HepG2 (cell line): ENCODE results near the gene KANK4.

ENCODE experiments used
- CREB1 ChIP-seq, 2 experiments: fragments of 450-650 bp in 1 of 2; IDR thresholded peaks; 2 replicates each; pipeline ENCODE4 v1.6.1; 2016 to 2017; ENCODE audit warnings: control low read depth in 1 of 2, mild to moderate bottlenecking in 1 of 2, missing compliant biosample characterization in 1 of 2, missing genetic modification characterization in 1 of 2
- DMTF1 ChIP-seq: sonication (generic); formaldehyde crosslinking; IDR thresholded peaks from 2 replicates; pipeline ENCODE4 v1.4.0; 2020; ENCODE audit warnings: mild to moderate bottlenecking, missing genetic modification reagents
- HIVEP1 ChIP-seq: sonication (generic); formaldehyde crosslinking; IDR thresholded peaks from 2 replicates; pipeline ENCODE4 v1.4.0; 2020; ENCODE audit warnings: mild to moderate bottlenecking, missing genetic modification reagents
- HMGXB4 ChIP-seq, 2 experiments: sonication (generic) in 1 of 2; formaldehyde crosslinking in 1 of 2; IDR thresholded peaks; 2 replicates each; pipeline versions ENCODE4 v1.4.0 to v1.6.1; 2018 to 2020; ENCODE audit warnings: missing genetic modification reagents in 2 of 2, borderline replicate concordance in 1 of 2, low read depth in 1 of 2, mild to moderate bottlenecking in 1 of 2, missing biosample characterization in 1 of 2
- ISL2 ChIP-seq: sonication (generic); formaldehyde crosslinking; IDR thresholded peaks from 2 replicates; pipeline ENCODE4 v1.5.0; 2020; ENCODE audit warnings: missing genetic modification reagents
- MTA3 ChIP-seq: sonication (generic); formaldehyde crosslinking; IDR thresholded peaks from 2 replicates; pipeline ENCODE4 v1.4.0; 2020; ENCODE audit warnings: missing genetic modification reagents
- NFE2L1 ChIP-seq: sonication (generic); formaldehyde crosslinking; IDR thresholded peaks from 2 replicates; pipeline ENCODE4 v1.4.0; 2020; ENCODE audit warnings: missing genetic modification reagents, mild to moderate bottlenecking, borderline replicate concordance
- POLR2A ChIP-seq, 2 experiments: IDR thresholded peaks; 2 replicates each; pipeline ENCODE4 v1.6.1; 2011; ENCODE audit warnings: low read depth in 2 of 2, low read length in 2 of 2, mild to moderate bottlenecking in 1 of 2, moderate library complexity in 1 of 2; ENCODE audit not compliant: insufficient read depth in 1 of 2
- POLR2AphosphoS5 ChIP-seq: IDR thresholded peaks from 2 replicates; pipeline ENCODE4 v1.6.1; 2012; ENCODE audit warnings: low read depth, low read length
- SYNCRIP ChIP-seq: fragments of 200-400 bp; formaldehyde crosslinking; IDR thresholded peaks from 2 replicates; pipeline ENCODE4 v1.6.1; 2018; ENCODE audit warnings: mild to moderate bottlenecking, low read depth, low read length; ENCODE audit not compliant: insufficient read depth
- ZNF724P ChIP-seq: sonication (generic); formaldehyde crosslinking; IDR thresholded peaks from 2 replicates; pipeline ENCODE4 v1.8.0; 2022; ENCODE audit warnings: missing genetic modification reagents, borderline replicate concordance
- TF ChIP-seq, protein P1 (sequence below): sonication (generic); formaldehyde crosslinking; IDR thresholded peaks from 2 replicates; pipeline ENCODE4 v1.8.1; 2023; ENCODE audit warnings: missing genetic modification reagents, inconsistent platforms, borderline replicate concordance

GRCh38 chr1:62263006-62263813 is 56.0 kb downstream of the KANK4 start:
- TF ChIP-seq HIVEP1 (CRISPR knock-in tag) (no peak), ISL2 (CRISPR knock-in tag) (no peak), CREB1 (IDR thresholded peaks at IDR 0.05) (no peak), CREB1 (CRISPR knock-in tag; IDR thresholded peaks at IDR 0.05) (no peak), NFE2L1 (CRISPR knock-in tag) (no peak), HMGXB4 (CRISPR knock-in tag; IDR thresholded peaks at IDR 0.05; ENCODE audit: borderline replicate concordance in 1 of 2, low read depth in 1 of 2) (no peak), POLR2A (IDR thresholded peaks at IDR 0.05; ENCODE audit: insufficient read depth in 1 of 2, low read depth in 2 of 2, low read length in 2 of 2) (no peak), MTA3 (CRISPR knock-in tag) (no peak), SYNCRIP (no peak), DMTF1 (CRISPR knock-in tag) (no peak), ZNF724P (CRISPR knock-in tag) (no peak), POLR2AphosphoS5 (no peak)
- TF ChIP-seq, protein P1, sequence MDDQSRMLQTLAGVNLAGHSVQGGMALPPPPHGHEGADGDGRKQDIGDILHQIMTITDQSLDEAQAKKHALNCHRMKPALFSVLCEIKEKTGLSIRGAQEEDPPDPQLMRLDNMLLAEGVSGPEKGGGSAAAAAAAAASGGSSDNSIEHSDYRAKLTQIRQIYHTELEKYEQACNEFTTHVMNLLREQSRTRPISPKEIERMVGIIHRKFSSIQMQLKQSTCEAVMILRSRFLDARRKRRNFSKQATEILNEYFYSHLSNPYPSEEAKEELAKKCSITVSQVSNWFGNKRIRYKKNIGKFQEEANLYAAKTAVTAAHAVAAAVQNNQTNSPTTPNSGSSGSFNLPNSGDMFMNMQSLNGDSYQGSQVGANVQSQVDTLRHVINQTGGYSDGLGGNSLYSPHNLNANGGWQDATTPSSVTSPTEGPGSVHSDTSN (CRISPR knock-in tag) = no peak
